SK-N-SH (cell line): ENCODE results near the gene LATS2. TPM values are rescaled to one million over a fixed set of nuclear protein-coding genes. Genes with fewer than 3 reads are reported as not detected.

ENCODE experiments used
- CTCF ChIA-PET: fragments of 300-600, 350-600 bp; formaldehyde crosslinking; extraction: SDS; loops from one replicate; lab custom pipeline; 2021; lab: Yijun Ruan, JAX
- POLR2A ChIA-PET: fragments of 350-600 bp; sonication (Branson Sonifier 250); formaldehyde crosslinking; extraction: SDS; loops from one replicate; lab custom pipeline; 2020; ENCODE audit warnings: antibody characterized with exemption, inconsistent platforms; lab: Yijun Ruan, JAX
- DNase-seq: peaks from one replicate; pipeline ENCODE4 v3.0.0; 2012
- H2AFZ ChIP-seq: fragments of 200-600 bp; sonication (generic); 2 replicates; pipeline ENCODE4 v1.8.1; 2016; ENCODE audit warnings: antibody characterized with exemption, mild to moderate bottlenecking, low read depth
- H3F3A ChIP-seq: fragments of 200-600 bp; sonication (generic); replicated peaks from 2 replicates; pipeline ENCODE3; 2016; ENCODE audit warnings: antibody characterized with exemption, mild to moderate bottlenecking; ENCODE audit not compliant: insufficient read depth
- H3K27ac ChIP-seq, 2 experiments: fragments of 200-500 bp in 1 of 2; fragments of 200-600 bp in 1 of 2; sonication (Bioruptor generic) in 1 of 2; sonication (generic), shearing (Covaris generic) in 1 of 2; 2 replicates each; pipeline versions ENCODE4 v1.5.1 to v1.6.1; 2014 to 2016; ENCODE audit warnings: low read depth in 2 of 2, inconsistent platforms in 1 of 2, low read length in 1 of 2, mild to moderate bottlenecking in 1 of 2, mixed read lengths in 1 of 2
- H3K27me3 ChIP-seq: fragments of 200-600 bp; sonication (generic), shearing (Covaris generic); 2 replicates; pipeline ENCODE4 v1.6.1; 2016; ENCODE audit warnings: mixed run types; ENCODE audit not compliant: insufficient read depth
- H3K36me3 ChIP-seq, 2 experiments: fragments of 200-500 bp in 1 of 2; fragments of 200-600 bp in 1 of 2; sonication (Bioruptor generic) in 1 of 2; sonication (generic) in 1 of 2; replicated peaks in 1 of 2; 2 replicates each; pipeline versions ENCODE3 to v1.5.1; 2014 to 2016; ENCODE audit warnings: low read length in 1 of 2, mild to moderate bottlenecking in 1 of 2; ENCODE audit not compliant: insufficient read depth in 2 of 2, control insufficient read depth in 1 of 2
- H3K4me1 ChIP-seq, 2 experiments: fragments of 200-500 bp in 1 of 2; fragments of 200-600 bp in 1 of 2; sonication (Bioruptor generic) in 1 of 2; sonication (generic), shearing (Covaris generic) in 1 of 2; 2 replicates each; pipeline versions ENCODE4 v1.5.1 to v1.6.1; 2014 to 2016; ENCODE audit warnings: low read depth in 1 of 2, low read length in 1 of 2, mixed run types in 1 of 2; ENCODE audit not compliant: insufficient read depth in 2 of 2, control insufficient read depth in 1 of 2
- H3K4me2 ChIP-seq: fragments of 200-600 bp; sonication (generic), shearing (Covaris generic); 2 replicates; pipeline ENCODE4 v1.6.1; 2017; ENCODE audit warnings: mixed run types
- H3K4me3 ChIP-seq, 2 experiments: fragments of 200-500 bp in 1 of 2; fragments of 200-600 bp in 1 of 2; sonication (Bioruptor generic) in 1 of 2; sonication (generic), shearing (Covaris generic) in 1 of 2; 2 replicates each; pipeline versions ENCODE4 v1.5.1 to v1.8.1; 2014 to 2016; ENCODE audit warnings: low read depth in 2 of 2, inconsistent platforms in 1 of 2, low read length in 1 of 2, mild to moderate bottlenecking in 1 of 2, mixed read lengths in 1 of 2, moderate library complexity in 1 of 2
- H3K79me2 ChIP-seq: fragments of 200-600 bp; sonication (generic); 2 replicates; pipeline ENCODE4 v1.8.1; 2017; ENCODE audit warnings: mild to moderate bottlenecking; ENCODE audit not compliant: insufficient read depth
- H3K9ac ChIP-seq: fragments of 200-600 bp; sonication (generic); 2 replicates; pipeline ENCODE4 v1.6.1; 2017; ENCODE audit warnings: mixed run types
- H3K9me2 ChIP-seq: fragments of 200-600 bp; sonication (generic); 2 replicates; pipeline ENCODE4 v1.6.1; 2017; ENCODE audit warnings: mixed run types
- H3K9me3 ChIP-seq: fragments of 200-600 bp; sonication (generic); 2 replicates; pipeline ENCODE4 v1.6.1; 2017; ENCODE audit warnings: mixed run types, mild to moderate bottlenecking, moderate library complexity
- H4K20me1 ChIP-seq: fragments of 200-600 bp; sonication (generic); 2 replicates; pipeline ENCODE4 v1.6.1; 2017; ENCODE audit warnings: mild to moderate bottlenecking, mixed run types; ENCODE audit not compliant: insufficient read depth
- CTCF ChIP-seq: fragments of 200-600 bp; sonication (generic); IDR thresholded peaks from 2 replicates; pipeline ENCODE4 v1.6.1; 2017; ENCODE audit warnings: antibody characterized with exemption, mild to moderate bottlenecking, moderate library complexity
- ELF1 ChIP-seq: IDR thresholded peaks from 2 replicates; pipeline ENCODE4 v1.4.0; 2012
- EP300 ChIP-seq, 2 experiments: IDR thresholded peaks; 2 replicates each; pipeline versions ENCODE4 v1.4.0 to v1.6.1; 2012; ENCODE audit warnings: borderline replicate concordance in 1 of 2, low read depth in 1 of 2, low read length in 1 of 2
- EZH2phosphoT487 ChIP-seq: fragments of 200-600 bp; sonication (generic); IDR thresholded peaks from 2 replicates; pipeline ENCODE4 v1.6.1; 2017; ENCODE audit warnings: low read depth, mixed run types, mild to moderate bottlenecking, antibody characterized with exemption, moderate library complexity, borderline replicate concordance
- FOSL2 ChIP-seq: IDR thresholded peaks from 2 replicates; pipeline ENCODE4 v1.4.0; 2012; ENCODE audit warnings: low read depth, mild to moderate bottlenecking, moderate library complexity, borderline replicate concordance
- FOXJ3 ChIP-seq: sonication (generic); formaldehyde crosslinking; IDR thresholded peaks from 2 replicates; pipeline ENCODE4 v1.5.1; 2020; ENCODE audit warnings: mild to moderate bottlenecking, missing genetic modification reagents
- FOXM1 ChIP-seq: IDR thresholded peaks from 2 replicates; pipeline ENCODE4 v1.4.0; 2012; ENCODE audit warnings: low read depth, mild to moderate bottlenecking
- GABPA ChIP-seq: IDR thresholded peaks from 2 replicates; pipeline ENCODE4 v1.4.0; 2012; ENCODE audit warnings: low read depth, mild to moderate bottlenecking
- GATA2 ChIP-seq: sonication (generic); formaldehyde crosslinking; IDR thresholded peaks from 2 replicates; pipeline ENCODE4 v1.5.0; 2020; ENCODE audit warnings: mild to moderate bottlenecking, missing genetic modification reagents
- IRF3 ChIP-seq: fragments of 150-350 bp; IDR thresholded peaks from 2 replicates; pipeline ENCODE4 v1.6.1; 2016; ENCODE audit warnings: mild to moderate bottlenecking, low read depth, low read length
- MAX ChIP-seq: IDR thresholded peaks from 2 replicates; pipeline ENCODE4 v1.4.0; 2012; ENCODE audit warnings: low read depth
- MEF2A ChIP-seq: IDR thresholded peaks from 2 replicates; pipeline ENCODE4 v1.4.0; 2012; ENCODE audit warnings: low read depth, borderline replicate concordance
- MXI1 ChIP-seq: IDR thresholded peaks from 2 replicates; pipeline ENCODE4 v1.6.1; 2012; ENCODE audit warnings: mild to moderate bottlenecking, low read depth, low read length, improper control_type of control experiment
- NFIC ChIP-seq: IDR thresholded peaks from 2 replicates; pipeline ENCODE4 v1.4.0; 2012; ENCODE audit warnings: borderline replicate concordance
- NRF1 ChIP-seq: IDR thresholded peaks from 2 replicates; pipeline ENCODE4 v1.6.1; 2012; ENCODE audit warnings: low read depth, mild to moderate bottlenecking, low read length
- POLR2AphosphoS5 ChIP-seq: IDR thresholded peaks from 2 replicates; pipeline ENCODE4 v1.6.1; 2012; ENCODE audit warnings: low read depth, low read length
- REST ChIP-seq: IDR thresholded peaks from 2 replicates; pipeline ENCODE4 v1.6.1; 2012; ENCODE audit warnings: mild to moderate bottlenecking, low read depth, low read length, moderate library complexity
- RFX5 ChIP-seq: IDR thresholded peaks from 2 replicates; pipeline ENCODE4 v1.6.1; 2012; ENCODE audit warnings: mild to moderate bottlenecking, improper control_type of control experiment, low read length
- RXRA ChIP-seq: IDR thresholded peaks from 2 replicates; pipeline ENCODE4 v1.4.0; 2012; ENCODE audit warnings: low read depth, mild to moderate bottlenecking, borderline replicate concordance
- SIN3A ChIP-seq: IDR thresholded peaks from 2 replicates; pipeline ENCODE4 v1.6.1; 2012; ENCODE audit warnings: low read depth, mild to moderate bottlenecking, low read length, moderate library complexity, borderline replicate concordance
- TAF1 ChIP-seq: IDR thresholded peaks from 2 replicates; pipeline ENCODE4 v1.6.1; 2012; ENCODE audit warnings: low read depth, mild to moderate bottlenecking, low read length, moderate library complexity, borderline replicate concordance
- TCF12 ChIP-seq: IDR thresholded peaks from 2 replicates; pipeline ENCODE4 v1.4.0; 2012
- TEAD4 ChIP-seq: IDR thresholded peaks from 2 replicates; pipeline ENCODE4 v1.4.0; 2012; ENCODE audit warnings: mild to moderate bottlenecking, borderline replicate concordance; ENCODE audit not compliant: insufficient read depth
- USF1 ChIP-seq: IDR thresholded peaks from 2 replicates; pipeline ENCODE4 v1.4.0; 2012; ENCODE audit warnings: low read depth, borderline replicate concordance
- USF2 ChIP-seq: fragments of 150-350 bp; IDR thresholded peaks from 2 replicates; pipeline ENCODE4 v1.6.1; 2017; ENCODE audit warnings: antibody characterized with exemption, low read length, low read depth, borderline replicate concordance
- YY1 ChIP-seq: IDR thresholded peaks from 2 replicates; pipeline ENCODE4 v1.4.0; 2012; ENCODE audit warnings: low read depth, mild to moderate bottlenecking
- WGBS: methylation state at CpG from one replicate; pipeline ENCODE4 v1.1.6; 2017; ENCODE audit warnings: low lambda C conversion rate; 5-methylcytosine and 5-hydroxymethylcytosine counted together
- polyA plus RNA-seq, 3 experiments: library from polyadenylated mRNA; depleted of rRNA; stranded (reverse); fragments of >200 nt; gene quantifications; 2 replicates each; pipeline ENCODE4 v1.2.3, GENCODE V29; 2012

The LATS2 gene
- polyA plus RNA-seq, 1 of the 3 experiments (the other 2 are of a cell fraction) = 19.6 TPM

- POLR2A ChIA-PET = no interaction called here
- Histone ChIP-seq H3K9me3 (no peaks in the 10 kb centered on the region), H3K4me1 (peaks cover 0 to 5% of the 10 kb centered on the region in 2 experiments; a peak in 1 of 4 replicates), H3K27me3 (no peaks in the 10 kb centered on the region), H3K4me2 (peak overlapping the region; percentile 35; the same call in 1 of the 2 replicates), H3K36me3 (no peaks in the 10 kb centered on the region), H3K9me2 (no peaks in the 10 kb centered on the region), H3K4me3 (no peak overlapping the region), H3K27ac (peak overlapping the region in 1 of 2 experiments; percentile 83; a peak in 3 of 4 replicates), H2AFZ (no peak overlapping the region; the same call in 1 of the 2 replicates), H3K79me2 (no peaks in the 10 kb centered on the region), H4K20me1 (no peaks in the 10 kb centered on the region), H3F3A (peaks cover 40% of the 10 kb centered on the region), H3K9ac (peak overlapping the region; percentile 35; the same call in 1 of the 2 replicates)
- WGBS = 2% methylated on average over 6 of the region's 6 CpGs
- no peak for DNase-seq
- CTCF ChIA-PET = no interaction called here
- no peak for TF ChIP-seq REST
- TF ChIP-seq ELF1 = no peak
- TF ChIP-seq RFX5 = no peak
- TF ChIP-seq USF2 = no peak
- no peak for TF ChIP-seq EZH2phosphoT487
- TF ChIP-seq RXRA = peak; percentile 72; the same call in 1 of the 2 replicates
- TF ChIP-seq CTCF = no peak
- no peak for TF ChIP-seq FOXJ3 (CRISPR knock-in tag)
- TF ChIP-seq MAX = no peak; the same call in 1 of the 2 replicates
- peak; percentile 34 to 95; a peak in 3 of 4 replicates for TF ChIP-seq EP300 (IDR thresholded peaks at IDR 0.05; ENCODE audit: borderline replicate concordance in 1 of 2, low read depth in 1 of 2, low read length in 1 of 2)
- TF ChIP-seq TAF1 = no peak
- TF ChIP-seq POLR2AphosphoS5 = peak; percentile 76; the same call in 1 of the 2 replicates
- peak; percentile 83 for TF ChIP-seq NFIC
- peak; percentile 69 for TF ChIP-seq MEF2A
- TF ChIP-seq YY1 = no peak
- peak; percentile 90 for TF ChIP-seq TCF12
- TF ChIP-seq GATA2 (CRISPR knock-in tag) = no peak
- no peak for TF ChIP-seq NRF1
- TF ChIP-seq FOSL2 = peak; percentile 88
- TF ChIP-seq GABPA = peak; percentile 28; the same call in 1 of the 2 replicates
- TF ChIP-seq MXI1 = no peak
- TF ChIP-seq SIN3A = no peak
- TF ChIP-seq FOXM1 = 0 out of 2 replicates have a peak, but pooled peaks have one; percentile 63
- TF ChIP-seq TEAD4 = peak; percentile 94
- TF ChIP-seq USF1 = 0 out of 2 replicates have a peak, but pooled peaks have one; percentile 39
- no peak for TF ChIP-seq IRF3
These were observed 8.2 kb upstream of the LATS2 start for GRCh38 chr13:21069561-21070004.
